NB4 (cell line): ENCODE measurements around the gene NUB1.

Source experiments
- DNase-seq: peaks from one replicate; pipeline ENCODE4 v3.0.0; 2010; ENCODE audit warnings: low read depth
- H3K4me3 ChIP-seq: one replicate; pipeline ENCODE4 v1.5.1; 2011; ENCODE audit warnings: mild to moderate bottlenecking, low read depth, low read length, moderate library complexity
- MAX ChIP-seq: IDR thresholded peaks from 2 replicates; pipeline ENCODE4 v1.6.1; 2011; ENCODE audit warnings: low read depth, low read length
- MYC ChIP-seq: IDR thresholded peaks from 2 replicates; pipeline ENCODE4 v1.6.1; 2011; ENCODE audit warnings: low read depth, low read length
- POLR2A ChIP-seq: IDR thresholded peaks from 2 replicates; pipeline ENCODE4 v1.6.1; 2011; ENCODE audit warnings: mild to moderate bottlenecking; ENCODE audit not compliant: insufficient read length; ENCODE audit errors: extremely low read depth
- TF ChIP-seq, protein P1 (sequence below): IDR thresholded peaks from one replicate; pipeline ENCODE4 v1.5.1; 2012; ENCODE audit warnings: low read depth, low read length

NUB1 gene

GRCh38 chr7:151394076-151395035 lies 52.7 kb downstream of the NUB1 start:
- no peak for DNase-seq
- no peak for TF ChIP-seq POLR2A
- TF ChIP-seq MAX: no peak
- TF ChIP-seq, protein P1, sequence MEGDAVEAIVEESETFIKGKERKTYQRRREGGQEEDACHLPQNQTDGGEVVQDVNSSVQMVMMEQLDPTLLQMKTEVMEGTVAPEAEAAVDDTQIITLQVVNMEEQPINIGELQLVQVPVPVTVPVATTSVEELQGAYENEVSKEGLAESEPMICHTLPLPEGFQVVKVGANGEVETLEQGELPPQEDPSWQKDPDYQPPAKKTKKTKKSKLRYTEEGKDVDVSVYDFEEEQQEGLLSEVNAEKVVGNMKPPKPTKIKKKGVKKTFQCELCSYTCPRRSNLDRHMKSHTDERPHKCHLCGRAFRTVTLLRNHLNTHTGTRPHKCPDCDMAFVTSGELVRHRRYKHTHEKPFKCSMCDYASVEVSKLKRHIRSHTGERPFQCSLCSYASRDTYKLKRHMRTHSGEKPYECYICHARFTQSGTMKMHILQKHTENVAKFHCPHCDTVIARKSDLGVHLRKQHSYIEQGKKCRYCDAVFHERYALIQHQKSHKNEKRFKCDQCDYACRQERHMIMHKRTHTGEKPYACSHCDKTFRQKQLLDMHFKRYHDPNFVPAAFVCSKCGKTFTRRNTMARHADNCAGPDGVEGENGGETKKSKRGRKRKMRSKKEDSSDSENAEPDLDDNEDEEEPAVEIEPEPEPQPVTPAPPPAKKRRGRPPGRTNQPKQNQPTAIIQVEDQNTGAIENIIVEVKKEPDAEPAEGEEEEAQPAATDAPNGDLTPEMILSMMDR: no peak
- TF ChIP-seq MYC: no peak
- no peak overlapping the region for H3K4me3 ChIP-seq

- TF ChIP-seq MAX (no peak), POLR2A (no peak), MYC (no peak)
- TF ChIP-seq, protein P1: no peak
- DNase-seq: no peak
- H3K4me3 ChIP-seq: no peak overlapping the region
These were observed 53.4 kb downstream of the NUB1 start for GRCh38 chr7:151395036-151395367.

- TF ChIP-seq MAX (no peak), POLR2A (no peak), MYC (no peak)
- TF ChIP-seq, protein P1: no peak
- DNase-seq: no peak
- no peak overlapping the region for H3K4me3 ChIP-seq
These were observed 54.8 kb downstream of the NUB1 start for GRCh38 chr7:151396328-151396970.

DNA sequence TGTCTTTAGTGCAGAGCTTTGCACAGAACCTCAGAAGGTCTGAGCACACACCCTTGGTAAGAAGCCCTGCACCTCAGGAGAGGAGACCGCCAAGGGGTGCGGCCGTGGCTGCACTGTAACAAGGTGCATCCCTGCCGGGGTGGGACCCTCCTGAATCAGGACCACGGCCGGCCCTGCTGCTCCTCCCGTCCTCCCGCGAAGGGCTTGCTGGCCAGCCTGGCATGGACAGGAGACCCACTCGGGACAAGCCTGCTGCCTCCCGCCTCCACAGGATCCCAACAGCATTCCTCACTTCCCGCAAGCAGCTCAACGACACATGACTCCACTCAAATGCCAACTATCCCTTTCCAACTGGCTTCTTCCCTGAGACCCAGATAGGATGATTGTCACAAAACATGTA lies 55.4 kb downstream of the NUB1 start:
- H3K4me3 ChIP-seq: no peak overlapping the region
- TF ChIP-seq POLR2A (no peak), MAX (no peak), MYC (no peak)
- TF ChIP-seq, protein P1: no peak
- DNase-seq: no peak

DNA sequence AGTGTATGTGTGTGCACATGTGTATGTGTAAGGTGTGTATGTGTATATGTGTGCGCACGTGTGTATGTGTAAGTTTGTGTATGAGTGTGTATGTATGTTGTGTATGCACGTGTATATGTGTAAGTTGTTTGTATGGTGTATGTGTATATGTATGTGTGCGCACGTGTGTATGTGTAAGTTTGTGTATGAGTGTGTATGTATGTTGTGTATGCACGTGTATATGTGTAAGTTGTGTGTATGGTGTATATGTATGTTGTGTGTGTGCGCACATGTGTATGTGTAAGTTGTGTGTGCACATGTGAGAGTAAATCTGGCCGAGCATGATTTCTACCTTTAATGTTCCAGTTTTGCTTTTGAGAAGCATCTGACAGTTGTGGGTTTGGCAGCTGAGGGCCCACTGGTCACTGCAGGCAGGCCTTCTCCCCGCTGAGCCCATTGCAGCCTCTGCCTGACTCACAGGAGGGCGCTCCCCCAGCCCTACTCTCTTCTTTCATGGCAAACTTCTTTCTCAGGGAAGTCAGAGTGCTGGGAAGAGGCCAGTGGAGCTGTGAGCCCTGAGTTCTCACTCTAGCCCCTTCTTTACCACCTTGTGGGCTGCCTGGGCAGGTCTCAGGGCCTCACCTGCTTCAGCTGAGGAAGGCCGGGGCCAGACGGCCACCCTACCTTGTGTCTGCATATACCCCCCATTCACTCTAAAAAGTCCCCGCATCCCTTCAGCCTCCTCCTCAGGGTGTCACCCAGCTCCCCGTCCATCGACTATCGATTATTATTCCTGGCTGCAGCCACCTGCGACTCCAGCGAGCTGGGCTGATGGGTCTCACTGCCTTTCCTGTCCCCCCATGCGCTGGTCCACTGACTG lies 57.1 kb downstream of the NUB1 start:
- DNase-seq: no peak
- no peak overlapping the region for H3K4me3 ChIP-seq
- TF ChIP-seq POLR2A (no peak), MYC (no peak), MAX (no peak)
- TF ChIP-seq, protein P1: no peak
